ENCODE data around the gene EMC10. TPM values are rescaled to one million over a fixed set of nuclear protein-coding genes. Genes with fewer than 3 reads are reported as not detected.

The EMC10 gene
- total RNA-seq, 1 experiment from 2014 or later: 200 TPM

- no peaks in the 10 kb centered on the region for H3K4me1 Mint-ChIP-seq (ENCODE audit: low read depth, unreplicated experiment)
- peak; percentile 44 for DNase-seq
- H3K27ac Mint-ChIP-seq (ENCODE audit: unreplicated experiment): no peak overlapping the region
- TF ChIP-seq CTCF (IDR thresholded peaks at IDR 0.05; ENCODE audit: unreplicated experiment): peak; percentile 30
- no peaks in the 10 kb centered on the region for H3K36me3 Mint-ChIP-seq (ENCODE audit: insufficient read depth, unreplicated experiment)
- BruUV-seq (replicated peaks): no TSS peak
- H3K4me3 Mint-ChIP-seq (ENCODE audit: low read depth, unreplicated experiment): no peak overlapping the region
- CTCF ChIA-PET: interaction anchor here (0.8 kb wide), 1 partner anchor 11 kb away, joined by 3 read pairs; the partner anchor contains the start of gene JOSD2
- H3K9me3 Mint-ChIP-seq (ENCODE audit: low read depth, unreplicated experiment): no peaks in the 10 kb centered on the region
- intact Hi-C loops (cut with micrococcal nuclease; ENCODE audit: unreplicated experiment): no loop called here
- no peaks in the 10 kb centered on the region for H3K27me3 Mint-ChIP-seq (ENCODE audit: unreplicated experiment)
These were observed 23.9 kb downstream of the EMC10 start for GRCh38 chr19:50500060-50500752.

- Mint-ChIP-seq H3K27me3 (ENCODE audit: unreplicated experiment) (no peaks in the 10 kb centered on the region), H3K4me3 (ENCODE audit: low read depth, unreplicated experiment) (no peak overlapping the region), H3K9me3 (ENCODE audit: low read depth, unreplicated experiment) (no peaks in the 10 kb centered on the region), H3K36me3 (ENCODE audit: insufficient read depth, unreplicated experiment) (no peaks in the 10 kb centered on the region), H3K4me1 (ENCODE audit: low read depth, unreplicated experiment) (no peaks in the 10 kb centered on the region), H3K27ac (ENCODE audit: unreplicated experiment) (no peak overlapping the region)
- CTCF ChIA-PET: interaction anchor here (0.8 kb wide), 1 partner anchor 11 kb away, joined by 3 read pairs; the partner anchor contains the start of gene JOSD2
- intact Hi-C loops (cut with micrococcal nuclease; ENCODE audit: unreplicated experiment): no loop called here
- BruUV-seq (replicated peaks): no TSS peak
- DNase-seq: no peak
- no peak for TF ChIP-seq CTCF (IDR thresholded peaks at IDR 0.05; ENCODE audit: unreplicated experiment)
These were observed 24.4 kb downstream of the EMC10 start for GRCh38 chr19:50500753-50501151.

- Mint-ChIP-seq H3K27ac (ENCODE audit: unreplicated experiment) (no peak overlapping the region), H3K9me3 (ENCODE audit: low read depth, unreplicated experiment) (no peaks in the 10 kb centered on the region), H3K36me3 (ENCODE audit: insufficient read depth, unreplicated experiment) (no peaks in the 10 kb centered on the region), H3K4me3 (ENCODE audit: low read depth, unreplicated experiment) (no peak overlapping the region), H3K27me3 (ENCODE audit: unreplicated experiment) (no peaks in the 10 kb centered on the region), H3K4me1 (ENCODE audit: low read depth, unreplicated experiment) (no peaks in the 10 kb centered on the region)
- no TSS peak for BruUV-seq (replicated peaks)
- CTCF ChIA-PET: no interaction called here
- TF ChIP-seq CTCF (IDR thresholded peaks at IDR 0.05; ENCODE audit: unreplicated experiment): no peak
- DNase-seq: no peak
- intact Hi-C loops (cut with micrococcal nuclease; ENCODE audit: unreplicated experiment): no loop called here
These were observed 24.9 kb downstream of the EMC10 start for GRCh38 chr19:50501186-50501567.

GRCh38 chr19:50501568-50502475 is 25.5 kb downstream of the EMC10 start:
- intact Hi-C loops (cut with micrococcal nuclease; ENCODE audit: unreplicated experiment): no loop called here
- no peaks in the 10 kb centered on the region for H3K4me1 Mint-ChIP-seq (ENCODE audit: low read depth, unreplicated experiment)
- no peaks in the 10 kb centered on the region for H3K27me3 Mint-ChIP-seq (ENCODE audit: unreplicated experiment)
- no peak for TF ChIP-seq CTCF (IDR thresholded peaks at IDR 0.05; ENCODE audit: unreplicated experiment)
- CTCF ChIA-PET: no interaction called here
- DNase-seq: no peak
- H3K36me3 Mint-ChIP-seq (ENCODE audit: insufficient read depth, unreplicated experiment): no peaks in the 10 kb centered on the region
- H3K4me3 Mint-ChIP-seq (ENCODE audit: low read depth, unreplicated experiment): no peak overlapping the region
- H3K27ac Mint-ChIP-seq (ENCODE audit: unreplicated experiment): no peak overlapping the region
- no peaks in the 10 kb centered on the region for H3K9me3 Mint-ChIP-seq (ENCODE audit: low read depth, unreplicated experiment)
- BruUV-seq (replicated peaks): no TSS peak
